Measurements from ENCODE around the gene NLRP1.

DNA sequence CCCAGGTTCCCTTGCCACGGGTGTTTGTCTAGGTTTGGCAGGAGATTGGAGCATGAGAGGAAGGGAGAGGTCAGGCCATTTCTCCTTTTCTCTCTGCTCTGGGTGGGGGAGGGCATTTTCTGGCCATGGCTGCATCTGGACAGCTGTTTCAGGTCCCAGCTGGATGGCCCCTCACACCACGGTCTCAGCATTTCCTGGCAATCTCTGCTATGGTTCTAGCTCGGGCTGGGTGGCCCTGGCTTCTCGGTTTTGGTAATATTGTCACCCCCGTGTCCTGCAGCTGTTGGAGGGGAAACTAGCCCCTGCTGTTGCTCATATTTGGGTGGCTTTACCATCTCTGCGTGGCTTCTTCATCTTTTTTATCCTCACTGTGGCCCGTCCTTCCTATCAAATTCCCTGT, 11.5 kb upstream of the NLRP1 start:
- TF ChIP-seq POLR2A (IDR thresholded peaks at IDR 0.05; ENCODE audit: low read length) (no peak), GATA1 (IDR thresholded peaks at IDR 0.05; ENCODE audit: low read depth, low read length) (no peak)
